Vagina (tissue), 2 donors: Measurements from ENCODE around the gene SPATA33.
A peak's percentile ranks its signal among the peaks of the same experiment; 100 is the strongest.

Experiments used
- CTCF ChIP-seq, 3 experiments: fragments of 450-650 bp in 2 of 3; fragments of 200-600 bp in 1 of 3; sonication (generic) in 1 of 3; IDR thresholded peaks; one replicate each; pipeline ENCODE4 v1.5.1; 2017 to 2019; ENCODE audit warnings: antibody characterized with exemption in 3 of 3, mild to moderate bottlenecking in 2 of 3, moderate library complexity in 2 of 3
- POLR2A ChIP-seq, 2 donors: fragments of 450-650 bp; IDR thresholded peaks; one replicate each; pipeline ENCODE4 v1.6.1; 2017; ENCODE audit warnings: antibody characterized with exemption in 2 of 2, mild to moderate bottlenecking in 2 of 2, moderate library complexity in 2 of 2
- POLR2AphosphoS5 ChIP-seq, 2 donors: sonication (generic); formaldehyde crosslinking; IDR thresholded peaks; one replicate each; pipeline ENCODE4 v1.9.0; 2017; ENCODE audit warnings: antibody characterized with exemption in 2 of 2, mild to moderate bottlenecking in 2 of 2, low read depth in 1 of 2; ENCODE audit not compliant: insufficient read depth in 1 of 2

- peak; percentile 36 to 71 (median 52) for TF ChIP-seq CTCF (IDR thresholded peaks at IDR 0.05)
- TF ChIP-seq POLR2AphosphoS5 (IDR thresholded peaks at IDR 0.05; ENCODE audit: insufficient read depth in 1 of 2, low read depth in 1 of 2) = peak; percentile 84 to 91
- TF ChIP-seq POLR2A (IDR thresholded peaks at IDR 0.05) = peak in 1 of 2 donors; percentile 24
These were observed 42.5 kb downstream of the SPATA33 start for GRCh38 chr16:89700100-89700648.
